Muscle of leg (tissue), 16 donors: Measurements from ENCODE around the gene SRBD1. TPM values are rescaled to one million over a fixed set of nuclear protein-coding genes. Genes with fewer than 3 reads are reported as not detected.

Source experiments
- DNase-seq: peaks from one replicate; pipeline ENCODE4 v3.0.0; 2013
- H3K27ac ChIP-seq: one replicate; pipeline ENCODE4 v1.5.1; 2013; ENCODE audit warnings: mild to moderate bottlenecking, low read length, control low read depth
- H3K27me3 ChIP-seq: one replicate; pipeline ENCODE4 v1.6.1; 2013; ENCODE audit warnings: low read length; ENCODE audit not compliant: control insufficient read depth, insufficient read depth
- H3K36me3 ChIP-seq: one replicate; pipeline ENCODE4 v1.6.1; 2013; ENCODE audit warnings: low read length; ENCODE audit not compliant: control insufficient read depth, insufficient read depth
- H3K4me1 ChIP-seq: one replicate; pipeline ENCODE4 v1.6.1; 2013; ENCODE audit warnings: low read length; ENCODE audit not compliant: control insufficient read depth, insufficient read depth
- H3K4me3 ChIP-seq: one replicate; pipeline ENCODE4 v1.5.1; 2013; ENCODE audit warnings: low read length, control low read depth
- H3K9me3 ChIP-seq: replicated peaks from 2 replicates; pipeline ENCODE4 v1.6.1; 2013; ENCODE audit warnings: low read depth, low read length; ENCODE audit not compliant: control insufficient read depth
- WGBS: methylation state at CpG from one replicate; pipeline ENCODE4 v1.1.5; 2013; ENCODE audit warnings: missing lambda C conversion rate; ENCODE audit not compliant: insufficient coverage; 5-methylcytosine and 5-hydroxymethylcytosine counted together
- long read RNA-seq, 11 donors: transcript quantifications; one replicate each; lab custom pipeline, GENCODE V29; 2026
- polyA plus RNA-seq, 8 donors: library from polyadenylated mRNA; unstranded; fragments of 120-200 nt; gene quantifications; one replicate each; pipeline versions ENCODE4 v1.2.1 to v1.2.3, GENCODE V29; 2013; ENCODE audit warnings: inconsistent platforms in 1 of 8, low replicate concordance in 1 of 8; ENCODE audit not compliant: insufficient read length in 8 of 8, insufficient read depth in 1 of 8
- total RNA-seq: library from RNA; stranded (reverse); fragments of 120-200 nt; gene quantifications from one replicate; pipeline ENCODE4 v1.2.4, GENCODE V29; 2013

Gene SRBD1
- 18.8 TPM for total RNA-seq
- 10 to 100 TPM in 5 of 8 donors, 1 to 10 TPM in 3; 8.5 to 14.1 (median 11.0) TPM for polyA plus RNA-seq
- long read RNA-seq, donor 1, result 0 reads
- long read RNA-seq, donor 2, result 0 reads
- long read RNA-seq, donor 3, result 0 reads
- long read RNA-seq, donor 4, partial matches to known transcripts, result 0 of 1 reads
- long read RNA-seq, donor 4, other reads (novel, unspliced or antisense), result 0 of 1 reads
- long read RNA-seq, donor 5, partial matches to known transcripts, result 6 of 7 reads
- long read RNA-seq, donor 5, other reads (novel, unspliced or antisense), result 0 of 7 reads
- long read RNA-seq, donor 6, partial matches to known transcripts, result 18 of 20 reads
- long read RNA-seq, donor 6, other reads (novel, unspliced or antisense), result 0 of 20 reads
- long read RNA-seq, donor 7, partial matches to known transcripts, result 5 of 7 reads
- long read RNA-seq, donor 7, other reads (novel, unspliced or antisense), result 0 of 7 reads
- long read RNA-seq, donor 8, partial matches to known transcripts, result 0 of 1 reads
- long read RNA-seq, donor 8, other reads (novel, unspliced or antisense), result 0 of 1 reads
- long read RNA-seq, donor 9, result 0 reads
- long read RNA-seq, donor 10, partial matches to known transcripts, result 0 of 1 reads
- long read RNA-seq, donor 10, other reads (novel, unspliced or antisense), result 0 of 1 reads
- long read RNA-seq, donor 11, result 0 reads

GRCh38 chr2:45611020-45611859 lies at the start of gene SRBD1:
SRBD1 (minus strand) TSS chr2:45611267; CDS start chr2:45605441, 5,826 bp downstream.
- Histone ChIP-seq H3K36me3 (no peaks in the 10 kb centered on the region), H3K9me3 (no peaks in the 10 kb centered on the region), H3K4me3 (peak within 1 kb of the TSS; percentile 87), H3K4me1 (peaks cover 2% of the 10 kb centered on the region), H3K27ac (peak within 1 kb of the TSS; percentile 89), H3K27me3 (no peaks in the 10 kb centered on the region)
- WGBS, result 1% methylated on average over 32 of the region's 44 CpGs
- DNase-seq, result peak; percentile 97

GRCh38 chr2:45654250-45654649 lies 43.2 kb upstream of the SRBD1 start:
- H3K4me3 ChIP-seq, result no peak overlapping the region
- H3K4me1 ChIP-seq, result peaks cover 20% of the 10 kb centered on the region
- no peaks in the 10 kb centered on the region for H3K9me3 ChIP-seq
- no peak for DNase-seq
- H3K27ac ChIP-seq, result no peak overlapping the region
- H3K27me3 ChIP-seq, result peaks cover 20% of the 10 kb centered on the region
- no peaks in the 10 kb centered on the region for H3K36me3 ChIP-seq
- 100% methylated on average over 2 of the region's 3 CpGs for WGBS

GRCh38 chr2:45653122-45653913 lies 42.3 kb upstream of the SRBD1 start:
- DNase-seq, result peak; percentile 38
- 76% methylated on average over 2 of the region's 5 CpGs for WGBS
- peak overlapping the region; percentile 68 for H3K4me3 ChIP-seq

GRCh38 chr2:45652090-45653031 lies 41.3 kb upstream of the SRBD1 start:
- peak; percentile 86 for DNase-seq
- peaks cover 21% of the 10 kb centered on the region for H3K4me1 ChIP-seq

More at GRCh38 chr2:45653122-45653913, 42.3 kb upstream of the SRBD1 start:
- Histone ChIP-seq H3K4me1 (peaks cover 21% of the 10 kb centered on the region), H3K27me3 (peaks cover 22% of the 10 kb centered on the region), H3K36me3 (no peaks in the 10 kb centered on the region), H3K27ac (no peak overlapping the region), H3K9me3 (no peaks in the 10 kb centered on the region)

GRCh38 chr2:45651415-45652089 lies 40.5 kb upstream of the SRBD1 start, which contains the start of gene PRKCE:
PRKCE (plus strand) TSS chr2:45651675.
- peak; percentile 83 for DNase-seq
- peaks cover 21% of the 10 kb centered on the region for H3K4me1 ChIP-seq
- peak within 1 kb of the TSS; percentile 95 for H3K27ac ChIP-seq
- no peaks in the 10 kb centered on the region for H3K36me3 ChIP-seq
- 0% methylated on average over 24 of the region's 66 CpGs for WGBS
- peaks cover 29% of the 10 kb centered on the region for H3K27me3 ChIP-seq
- peak within 1 kb of the TSS; percentile 75 for H3K4me3 ChIP-seq
- no peaks in the 10 kb centered on the region for H3K9me3 ChIP-seq

More at GRCh38 chr2:45652090-45653031, 41.3 kb upstream of the SRBD1 start:
- Histone ChIP-seq H3K27me3 (peaks cover 27% of the 10 kb centered on the region), H3K9me3 (no peaks in the 10 kb centered on the region), H3K36me3 (no peaks in the 10 kb centered on the region), H3K4me3 (peak overlapping the region; percentile 68), H3K27ac (peak overlapping the region; percentile 84)
- WGBS, result under 1% methylated on average over 47 of the region's 53 CpGs

GRCh38 chr2:45650851-45651414 lies 39.9 kb upstream of the SRBD1 start:
- Histone ChIP-seq H3K36me3 (no peaks in the 10 kb centered on the region), H3K4me1 (peaks cover 21% of the 10 kb centered on the region), H3K27ac (peak overlapping the region; percentile 95), H3K27me3 (peaks cover 31% of the 10 kb centered on the region), H3K9me3 (no peaks in the 10 kb centered on the region), H3K4me3 (peak overlapping the region; percentile 75)
- DNase-seq, result peak; percentile 99
- under 1% methylated on average over 58 of the region's 79 CpGs for WGBS

GRCh38 chr2:45649858-45650811 lies 39.1 kb upstream of the SRBD1 start:
- H3K9me3 ChIP-seq, result no peaks in the 10 kb centered on the region
- H3K36me3 ChIP-seq, result no peaks in the 10 kb centered on the region
- H3K4me1 ChIP-seq, result peaks cover 21% of the 10 kb centered on the region
- H3K27ac ChIP-seq, result peak overlapping the region; percentile 95
- peak; percentile 82 for DNase-seq
- H3K27me3 ChIP-seq, result peaks cover 35% of the 10 kb centered on the region
- under 1% methylated on average over 56 of the region's 66 CpGs for WGBS
- peak overlapping the region; percentile 75 for H3K4me3 ChIP-seq
